ENCODE measurements around the gene HDGFL1. TPM values are rescaled to one million over a fixed set of nuclear protein-coding genes. Genes with fewer than 3 reads are reported as not detected.

HDGFL1 gene
- total and polyA plus RNA-seq, 7 donors: not detected

DNA sequence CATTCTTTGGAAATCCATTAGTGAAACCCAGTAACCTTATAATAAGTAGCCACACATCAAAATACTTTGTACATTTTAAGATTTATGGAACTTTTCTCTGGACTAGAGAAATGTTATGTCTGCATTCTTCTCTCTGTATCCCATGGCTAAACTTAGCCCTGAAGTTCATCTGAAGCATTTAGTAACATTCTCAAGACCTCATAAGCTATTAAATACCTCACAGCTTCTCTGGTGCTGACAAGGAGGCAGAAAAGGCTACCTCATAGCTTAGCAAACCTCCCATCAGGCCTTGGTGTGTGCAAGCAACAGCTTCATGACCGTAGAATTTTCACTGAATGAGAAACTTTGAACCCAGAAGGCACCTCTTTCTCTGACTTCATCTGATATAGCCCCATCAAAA lies 38.9 kb upstream of the HDGFL1 start:
- no peaks in the 10 kb centered on the region for H3K4me1 ChIP-seq

DNA sequence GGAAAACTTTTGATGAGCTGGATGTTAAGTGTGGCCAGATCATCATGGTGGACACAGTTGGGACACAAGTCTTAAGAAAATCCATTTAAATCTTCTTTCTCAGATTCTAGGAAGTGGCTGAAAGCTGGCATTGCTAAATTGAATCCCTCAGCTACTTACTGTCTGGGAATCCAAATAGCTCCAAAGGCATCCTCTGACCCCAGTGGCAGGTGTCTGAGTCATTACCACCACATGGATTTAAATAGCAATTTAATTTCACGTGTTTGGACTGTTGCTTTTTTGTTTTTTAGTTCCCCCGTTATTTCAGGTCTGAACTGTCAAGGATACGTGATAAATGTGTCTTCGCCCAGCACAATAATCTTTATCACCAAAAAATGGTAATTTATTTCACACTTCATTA lies 33.2 kb upstream of the HDGFL1 start:
- ATAC-seq: no peak
- WGBS, 3 donors: 80 to 86% (median 84%) methylated on average over 4 of the region's 4 CpGs
- no peaks in the 10 kb centered on the region for H3K9me3 ChIP-seq
- H3K27ac ChIP-seq: no peak overlapping the region
- intact Hi-C loops (cut with DNase I): no loop called here
- H3K4me1 ChIP-seq: no peaks in the 10 kb centered on the region
- no peak overlapping the region for H3K4me3 ChIP-seq
- no peaks in the 10 kb centered on the region for H3K36me3 ChIP-seq (ENCODE audit: insufficient read depth in 1 of 2, low read depth in 1 of 2)
- TF ChIP-seq, protein P1, sequence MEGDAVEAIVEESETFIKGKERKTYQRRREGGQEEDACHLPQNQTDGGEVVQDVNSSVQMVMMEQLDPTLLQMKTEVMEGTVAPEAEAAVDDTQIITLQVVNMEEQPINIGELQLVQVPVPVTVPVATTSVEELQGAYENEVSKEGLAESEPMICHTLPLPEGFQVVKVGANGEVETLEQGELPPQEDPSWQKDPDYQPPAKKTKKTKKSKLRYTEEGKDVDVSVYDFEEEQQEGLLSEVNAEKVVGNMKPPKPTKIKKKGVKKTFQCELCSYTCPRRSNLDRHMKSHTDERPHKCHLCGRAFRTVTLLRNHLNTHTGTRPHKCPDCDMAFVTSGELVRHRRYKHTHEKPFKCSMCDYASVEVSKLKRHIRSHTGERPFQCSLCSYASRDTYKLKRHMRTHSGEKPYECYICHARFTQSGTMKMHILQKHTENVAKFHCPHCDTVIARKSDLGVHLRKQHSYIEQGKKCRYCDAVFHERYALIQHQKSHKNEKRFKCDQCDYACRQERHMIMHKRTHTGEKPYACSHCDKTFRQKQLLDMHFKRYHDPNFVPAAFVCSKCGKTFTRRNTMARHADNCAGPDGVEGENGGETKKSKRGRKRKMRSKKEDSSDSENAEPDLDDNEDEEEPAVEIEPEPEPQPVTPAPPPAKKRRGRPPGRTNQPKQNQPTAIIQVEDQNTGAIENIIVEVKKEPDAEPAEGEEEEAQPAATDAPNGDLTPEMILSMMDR (IDR thresholded peaks at IDR 0.05): no peak
- H3K27me3 ChIP-seq (ENCODE audit: insufficient read depth in 3 of 3, low read length in 2 of 3): no peaks in the 10 kb centered on the region
- no peak for DNase-seq

More for the DNA sequence above, 38.9 kb upstream of the HDGFL1 start:
- no peaks in the 10 kb centered on the region for H3K36me3 ChIP-seq (ENCODE audit: insufficient read depth in 1 of 2, low read depth in 1 of 2)
- no peaks in the 10 kb centered on the region for H3K27me3 ChIP-seq (ENCODE audit: insufficient read depth in 3 of 3, low read length in 2 of 3)
- TF ChIP-seq, protein P1 (IDR thresholded peaks at IDR 0.05): no peak
- 38 to 84% (median 69%) methylated on average over 1 of the region's 1 CpG for WGBS, 3 donors
- H3K4me3 ChIP-seq: no peak overlapping the region
- intact Hi-C loops (cut with DNase I): no loop called here
- no peaks in the 10 kb centered on the region for H3K9me3 ChIP-seq
- DNase-seq (no peak), ATAC-seq (no peak)
- no peak overlapping the region for H3K27ac ChIP-seq

DNA sequence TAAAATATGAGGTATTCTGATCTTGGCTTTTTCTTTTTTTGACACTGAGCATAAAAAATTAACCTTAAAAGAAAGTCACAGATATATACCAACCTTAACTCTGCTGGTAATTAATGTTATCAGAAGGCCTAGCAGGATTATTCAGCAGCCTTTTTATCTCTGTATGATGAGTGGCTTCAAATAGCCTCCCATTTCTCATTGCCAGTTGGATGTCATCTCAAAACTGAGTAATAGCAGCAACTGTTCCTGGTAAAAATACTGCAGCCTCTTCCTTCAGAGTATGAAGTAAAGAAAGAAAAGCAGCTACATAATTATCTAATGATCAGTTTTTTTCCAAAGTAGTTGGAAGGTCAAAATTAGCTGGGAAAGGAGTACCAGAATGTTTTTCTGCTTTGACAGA lies 24.9 kb upstream of the HDGFL1 start:
- intact Hi-C loops (cut with DNase I): no loop called here
- DNase-seq (no peak), ATAC-seq (peak in 3 of 4 donors; percentile 44 to 61 (median 59))
- TF ChIP-seq, protein P1 (IDR thresholded peaks at IDR 0.05): no peak
- Histone ChIP-seq H3K4me3 (no peak overlapping the region), H3K9me3 (no peaks in the 10 kb centered on the region), H3K36me3 (ENCODE audit: insufficient read depth in 1 of 2, low read depth in 1 of 2) (no peaks in the 10 kb centered on the region), H3K4me1 (peaks cover 13% of the 10 kb centered on the region), H3K27me3 (ENCODE audit: insufficient read depth in 3 of 3, low read length in 2 of 3) (no peaks in the 10 kb centered on the region), H3K27ac (no peak overlapping the region)

DNA sequence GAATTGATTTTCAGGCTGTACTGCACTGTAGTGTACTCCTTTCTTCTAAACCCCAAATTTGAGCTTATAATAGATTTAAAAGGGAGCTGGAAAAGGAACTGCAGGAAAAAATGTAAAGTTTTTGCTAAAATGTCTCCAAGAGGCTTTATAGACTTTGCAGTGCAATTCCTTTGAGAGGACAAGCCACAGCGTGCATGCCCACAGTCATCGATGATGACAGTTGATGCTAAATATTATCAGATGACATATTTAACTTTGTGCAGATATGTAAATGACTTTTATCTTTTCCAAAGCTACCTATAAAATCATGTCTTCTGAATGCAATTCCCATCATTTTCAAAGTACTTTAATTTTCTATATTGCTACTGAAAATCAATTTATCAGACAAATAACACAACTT lies 24.3 kb upstream of the HDGFL1 start:
- H3K27ac ChIP-seq: no peak overlapping the region
- 27 to 49% (median 43%) methylated on average over 2 of the region's 2 CpGs for WGBS, 3 donors
- no peak overlapping the region for H3K4me3 ChIP-seq
- TF ChIP-seq, protein P1 (IDR thresholded peaks at IDR 0.05): no peak
- DNase-seq (no peak), ATAC-seq (no peak)
- H3K4me1 ChIP-seq: peaks cover 13% of the 10 kb centered on the region
- H3K36me3 ChIP-seq (ENCODE audit: insufficient read depth in 1 of 2, low read depth in 1 of 2): no peaks in the 10 kb centered on the region
- H3K9me3 ChIP-seq: no peaks in the 10 kb centered on the region
- intact Hi-C loops (cut with DNase I): no loop called here
- H3K27me3 ChIP-seq (ENCODE audit: insufficient read depth in 3 of 3, low read length in 2 of 3): no peaks in the 10 kb centered on the region

- no peaks in the 10 kb centered on the region for H3K36me3 ChIP-seq (ENCODE audit: insufficient read depth in 1 of 2, low read depth in 1 of 2)
- TF ChIP-seq, protein P1 (IDR thresholded peaks at IDR 0.05): no peak
- ATAC-seq (no peak), DNase-seq (no peak)
- no peak overlapping the region for H3K27ac ChIP-seq
- intact Hi-C loops (cut with DNase I): no loop called here
- peaks cover 13% of the 10 kb centered on the region for H3K4me1 ChIP-seq
- WGBS, 3 donors: 96 to 98% (median 98%) methylated on average over 1 of the region's 1 CpG
- no peaks in the 10 kb centered on the region for H3K9me3 ChIP-seq
- no peak overlapping the region for H3K4me3 ChIP-seq
- H3K27me3 ChIP-seq (ENCODE audit: insufficient read depth in 3 of 3, low read length in 2 of 3): no peaks in the 10 kb centered on the region
Observed at GRCh38 chr6:22546236-22546635, 23.1 kb upstream of the HDGFL1 start.
